ENCODE measurements around the gene IVL.

Gene IVL

DNA sequence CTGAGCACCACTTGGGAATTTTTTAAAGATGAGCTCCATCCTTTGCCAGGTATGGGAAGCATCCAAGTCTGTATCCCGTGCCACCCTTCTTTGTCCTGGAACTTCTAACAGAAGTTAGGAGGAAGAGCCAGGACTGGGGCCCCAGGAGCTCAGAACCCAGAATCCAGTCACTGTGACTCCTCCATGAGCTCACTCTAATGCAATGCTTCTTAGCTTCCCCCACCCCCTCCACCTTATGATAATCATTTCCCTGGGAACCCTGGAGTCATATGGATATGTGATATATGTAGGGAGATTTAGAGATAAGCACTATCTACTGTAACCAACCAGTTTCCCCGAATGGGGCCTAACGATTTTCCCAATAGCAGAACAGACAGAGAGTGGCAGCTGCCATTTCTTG lies 37.9 kb downstream of the IVL start:
- no peak overlapping the region for H3K4me3 ChIP-seq (ENCODE audit: low read depth, low read length)
- TF ChIP-seq, protein P1, sequence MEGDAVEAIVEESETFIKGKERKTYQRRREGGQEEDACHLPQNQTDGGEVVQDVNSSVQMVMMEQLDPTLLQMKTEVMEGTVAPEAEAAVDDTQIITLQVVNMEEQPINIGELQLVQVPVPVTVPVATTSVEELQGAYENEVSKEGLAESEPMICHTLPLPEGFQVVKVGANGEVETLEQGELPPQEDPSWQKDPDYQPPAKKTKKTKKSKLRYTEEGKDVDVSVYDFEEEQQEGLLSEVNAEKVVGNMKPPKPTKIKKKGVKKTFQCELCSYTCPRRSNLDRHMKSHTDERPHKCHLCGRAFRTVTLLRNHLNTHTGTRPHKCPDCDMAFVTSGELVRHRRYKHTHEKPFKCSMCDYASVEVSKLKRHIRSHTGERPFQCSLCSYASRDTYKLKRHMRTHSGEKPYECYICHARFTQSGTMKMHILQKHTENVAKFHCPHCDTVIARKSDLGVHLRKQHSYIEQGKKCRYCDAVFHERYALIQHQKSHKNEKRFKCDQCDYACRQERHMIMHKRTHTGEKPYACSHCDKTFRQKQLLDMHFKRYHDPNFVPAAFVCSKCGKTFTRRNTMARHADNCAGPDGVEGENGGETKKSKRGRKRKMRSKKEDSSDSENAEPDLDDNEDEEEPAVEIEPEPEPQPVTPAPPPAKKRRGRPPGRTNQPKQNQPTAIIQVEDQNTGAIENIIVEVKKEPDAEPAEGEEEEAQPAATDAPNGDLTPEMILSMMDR (IDR thresholded peaks at IDR 0.05; ENCODE audit: borderline replicate concordance, insufficient read depth, low read depth, low read length): no peak

DNA sequence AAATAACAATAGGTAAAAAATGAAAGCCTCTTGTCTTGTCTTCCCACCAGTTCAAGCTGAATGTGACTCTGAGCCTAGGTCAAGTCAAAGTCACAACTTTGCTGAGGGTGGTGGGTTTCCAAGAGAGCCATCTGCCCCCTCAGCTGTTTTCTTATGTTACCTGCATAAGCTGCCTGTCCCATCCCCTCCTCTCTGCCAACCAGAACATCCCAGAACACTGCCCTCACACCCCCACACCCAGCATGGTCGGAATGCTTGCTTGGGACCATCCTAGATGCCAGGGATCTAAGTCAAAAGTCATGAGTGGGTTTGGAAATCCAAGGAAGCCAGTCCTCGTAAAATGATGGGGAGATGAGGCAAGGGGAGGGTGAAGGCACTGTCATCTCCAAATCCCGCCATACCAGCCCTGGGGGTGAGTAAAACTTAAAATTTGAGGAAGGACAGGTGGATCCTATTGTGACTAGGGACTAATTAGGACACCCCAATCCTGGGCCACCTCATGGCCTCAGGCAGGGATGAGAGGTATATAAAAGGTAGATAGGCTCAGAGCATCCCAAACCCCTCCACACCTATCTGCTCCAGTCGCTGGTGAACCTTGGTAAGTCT lies 38.4 kb downstream of the IVL start, which contains the start of gene SPRR5:
Gene SPRR5 (plus strand): TSS at position 556 of the 606 bp plus-strand sequence. CDS start 1,349 bp downstream, outside the sequence.
- H3K4me3 ChIP-seq (ENCODE audit: low read depth, low read length): no peak within 1 kb of the TSS
- TF ChIP-seq, protein P1 (IDR thresholded peaks at IDR 0.05; ENCODE audit: borderline replicate concordance, insufficient read depth, low read depth, low read length): no peak

DNA sequence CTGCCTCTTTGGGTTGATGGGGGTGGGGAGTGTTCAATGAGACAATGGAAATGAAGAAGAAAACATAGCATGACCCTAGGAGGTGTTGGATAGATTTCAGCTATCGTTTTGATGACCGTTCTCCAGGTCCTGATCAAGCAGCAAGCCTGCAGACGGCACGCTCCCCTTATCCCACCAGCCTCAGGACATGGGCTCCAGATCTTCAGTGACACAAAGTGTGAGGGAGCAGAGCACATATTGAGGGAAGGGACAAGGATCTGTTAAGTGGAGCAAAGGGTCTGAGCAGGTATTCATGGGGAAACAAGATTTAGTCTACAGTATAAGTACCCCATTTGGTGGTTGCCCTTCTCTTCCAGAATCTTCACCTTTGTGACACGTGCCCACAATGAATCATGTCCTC lies 43.4 kb downstream of the IVL start:
- H3K4me3 ChIP-seq (ENCODE audit: low read depth, low read length): no peak overlapping the region
- TF ChIP-seq, protein P1 (IDR thresholded peaks at IDR 0.05; ENCODE audit: borderline replicate concordance, insufficient read depth, low read depth, low read length): no peak

DNA sequence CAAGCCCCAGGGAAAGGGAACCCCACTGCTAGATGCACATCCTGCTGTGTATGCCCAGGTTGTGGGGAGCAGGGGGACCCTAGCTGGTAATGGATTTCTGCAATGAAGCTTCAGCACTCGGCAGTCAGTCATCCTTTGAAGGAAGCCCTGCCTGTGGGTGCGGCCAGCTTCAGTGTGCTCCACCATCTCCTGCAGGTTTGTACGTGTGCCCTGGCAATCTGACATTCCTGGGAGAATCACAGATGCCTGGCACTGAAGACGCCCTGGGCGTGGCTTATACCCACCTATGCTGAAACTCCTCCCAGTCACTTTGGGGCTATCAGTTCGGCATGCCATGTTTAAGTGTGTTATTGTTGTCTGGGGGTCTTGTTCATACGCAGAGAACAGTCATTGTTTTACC lies 45.4 kb downstream of the IVL start:
- TF ChIP-seq, protein P1 (IDR thresholded peaks at IDR 0.05; ENCODE audit: borderline replicate concordance, insufficient read depth, low read depth, low read length): no peak

DNA sequence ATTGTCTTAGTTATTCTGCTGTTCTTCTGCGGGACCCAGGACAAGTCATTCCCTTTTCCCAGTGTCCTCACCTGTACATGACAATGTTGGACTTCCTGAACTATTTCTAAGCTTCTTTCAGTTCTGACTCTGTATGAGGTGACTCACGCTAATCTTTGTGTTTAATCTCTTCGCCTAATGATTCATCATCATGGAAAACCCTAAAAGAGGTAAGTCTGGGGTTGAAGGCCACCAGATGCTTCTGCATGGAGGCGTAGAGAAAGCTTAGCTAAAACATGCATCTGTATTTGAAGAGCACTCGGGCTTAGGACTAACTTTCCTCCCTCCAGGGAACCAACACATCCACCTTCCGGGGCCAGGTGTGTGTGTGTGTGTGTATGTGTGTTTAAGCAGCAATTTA lies 46.1 kb downstream of the IVL start:
- TF ChIP-seq, protein P1 (IDR thresholded peaks at IDR 0.05; ENCODE audit: borderline replicate concordance, insufficient read depth, low read depth, low read length): no peak
- H3K4me3 ChIP-seq (ENCODE audit: low read depth, low read length): no peak overlapping the region

More for the DNA sequence above, 45.4 kb downstream of the IVL start:
- no peak overlapping the region for H3K4me3 ChIP-seq (ENCODE audit: low read depth, low read length)

DNA sequence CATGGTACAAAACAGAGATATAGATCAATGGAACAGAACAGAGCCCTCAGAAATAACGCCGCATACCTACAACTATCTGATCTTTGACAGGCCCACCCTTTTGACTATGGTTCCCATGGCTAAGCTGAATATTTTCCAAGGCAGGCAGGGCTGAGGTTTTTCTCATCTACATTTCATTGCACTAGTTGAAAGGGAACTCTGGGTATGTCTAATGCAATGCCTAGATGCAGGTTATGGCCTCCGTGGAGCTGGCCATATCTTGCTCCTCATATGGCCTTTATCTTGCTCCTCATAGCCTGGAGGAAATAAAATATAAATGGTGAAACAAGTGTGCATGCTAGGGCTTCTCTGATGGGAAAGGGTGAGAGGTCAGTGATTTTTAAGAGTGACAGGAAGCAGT lies 49.2 kb downstream of the IVL start:
- no peak overlapping the region for H3K4me3 ChIP-seq (ENCODE audit: low read depth, low read length)
- TF ChIP-seq, protein P1 (IDR thresholded peaks at IDR 0.05; ENCODE audit: borderline replicate concordance, insufficient read depth, low read depth, low read length): no peak

DNA sequence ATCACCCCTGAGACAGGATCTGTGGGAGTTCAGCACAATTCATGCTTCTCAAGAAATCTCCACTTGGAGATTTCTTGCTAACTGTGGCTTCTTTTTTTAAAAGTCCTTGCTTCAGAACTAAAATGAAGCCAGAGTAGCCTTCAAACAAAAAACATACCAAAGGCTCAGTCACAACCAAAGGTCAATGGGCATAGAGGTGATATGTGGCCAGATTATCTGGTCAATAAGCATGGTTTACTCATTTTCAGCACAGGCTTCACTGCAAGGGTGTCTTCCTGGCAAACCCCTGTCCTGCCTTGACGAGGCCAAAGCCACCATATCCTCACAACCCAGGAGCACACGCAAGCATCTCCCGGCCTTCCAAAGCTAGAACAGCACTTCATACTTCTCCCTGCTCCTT lies 50.9 kb downstream of the IVL start:
- no peak overlapping the region for H3K4me3 ChIP-seq (ENCODE audit: low read depth, low read length)
- TF ChIP-seq, protein P1 (IDR thresholded peaks at IDR 0.05; ENCODE audit: borderline replicate concordance, insufficient read depth, low read depth, low read length): no peak

All from GM12875 (cell line).